ENCODE measurements around the gene SORCS3.

DNA sequence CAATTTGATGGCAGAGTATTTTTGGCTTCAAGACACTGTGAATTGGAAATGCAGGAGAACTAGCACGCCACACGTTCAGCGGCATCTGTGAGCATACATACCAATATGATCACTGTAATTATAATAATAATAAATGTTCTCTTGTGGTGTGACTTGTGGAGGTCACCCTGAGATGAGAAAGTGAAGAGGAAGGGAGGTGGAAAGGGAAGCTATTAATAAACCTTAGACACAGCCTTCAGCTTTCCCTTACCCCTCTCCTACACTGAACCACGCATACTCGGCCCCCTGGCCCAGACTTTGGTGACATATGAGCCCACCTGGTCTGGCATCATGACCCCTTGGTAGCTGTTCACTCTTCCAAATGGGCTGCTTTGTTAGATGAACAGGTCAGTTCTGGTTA lies 139.1 kb downstream of the SORCS3 start:
- TF ChIP-seq, protein P1, sequence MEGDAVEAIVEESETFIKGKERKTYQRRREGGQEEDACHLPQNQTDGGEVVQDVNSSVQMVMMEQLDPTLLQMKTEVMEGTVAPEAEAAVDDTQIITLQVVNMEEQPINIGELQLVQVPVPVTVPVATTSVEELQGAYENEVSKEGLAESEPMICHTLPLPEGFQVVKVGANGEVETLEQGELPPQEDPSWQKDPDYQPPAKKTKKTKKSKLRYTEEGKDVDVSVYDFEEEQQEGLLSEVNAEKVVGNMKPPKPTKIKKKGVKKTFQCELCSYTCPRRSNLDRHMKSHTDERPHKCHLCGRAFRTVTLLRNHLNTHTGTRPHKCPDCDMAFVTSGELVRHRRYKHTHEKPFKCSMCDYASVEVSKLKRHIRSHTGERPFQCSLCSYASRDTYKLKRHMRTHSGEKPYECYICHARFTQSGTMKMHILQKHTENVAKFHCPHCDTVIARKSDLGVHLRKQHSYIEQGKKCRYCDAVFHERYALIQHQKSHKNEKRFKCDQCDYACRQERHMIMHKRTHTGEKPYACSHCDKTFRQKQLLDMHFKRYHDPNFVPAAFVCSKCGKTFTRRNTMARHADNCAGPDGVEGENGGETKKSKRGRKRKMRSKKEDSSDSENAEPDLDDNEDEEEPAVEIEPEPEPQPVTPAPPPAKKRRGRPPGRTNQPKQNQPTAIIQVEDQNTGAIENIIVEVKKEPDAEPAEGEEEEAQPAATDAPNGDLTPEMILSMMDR (IDR thresholded peaks at IDR 0.05): no peak
- no peak for TF ChIP-seq EZH2 (IDR thresholded peaks at IDR 0.05)

All from neural progenitor cell (in vitro differentiated cells).